ENCODE measurements around the gene R3HDM4. TPM values are rescaled to one million over a fixed set of nuclear protein-coding genes. Genes with fewer than 3 reads are reported as not detected.
A peak's percentile ranks its signal among the peaks of the same experiment; 100 is the strongest.

Gene R3HDM4
- total and polyA plus RNA-seq, 9 of the 15 experiments (the other 6 are each of a cell fraction or from before 2014, with no cell fraction given), result 3.2 to 154 (median 59.0) TPM

- TF ChIP-seq ZNF57 (CRISPR knock-in tag; IDR thresholded peaks at IDR 0.05) (no peak), CHD4 (IDR thresholded peaks at IDR 0.05; ENCODE audit: insufficient read depth, insufficient replicate concordance, low read depth, low read length, poor library complexity, severe bottlenecking) (no peak), ZNF668 (CRISPR knock-in tag; IDR thresholded peaks at IDR 0.05) (no peak), KDM4B (IDR thresholded peaks at IDR 0.05; ENCODE audit: borderline replicate concordance in 2 of 2, low read depth in 1 of 2) (no peak), ZNF77 (CRISPR knock-in tag; IDR thresholded peaks at IDR 0.05) (no peak), HNRNPUL1 (IDR thresholded peaks at IDR 0.05; ENCODE audit: low read length) (no peak), NCOA2 (IDR thresholded peaks at IDR 0.05; ENCODE audit: partially characterized antibody in 2 of 2) (no peak), ZNF232 (CRISPR knock-in tag; IDR thresholded peaks at IDR 0.05) (no peak), CREM (IDR thresholded peaks at IDR 0.05; ENCODE audit: low read depth) (peak; percentile 50), BRD4 (IDR thresholded peaks at IDR 0.05) (no peak)
- TF ChIP-seq, protein P1, sequence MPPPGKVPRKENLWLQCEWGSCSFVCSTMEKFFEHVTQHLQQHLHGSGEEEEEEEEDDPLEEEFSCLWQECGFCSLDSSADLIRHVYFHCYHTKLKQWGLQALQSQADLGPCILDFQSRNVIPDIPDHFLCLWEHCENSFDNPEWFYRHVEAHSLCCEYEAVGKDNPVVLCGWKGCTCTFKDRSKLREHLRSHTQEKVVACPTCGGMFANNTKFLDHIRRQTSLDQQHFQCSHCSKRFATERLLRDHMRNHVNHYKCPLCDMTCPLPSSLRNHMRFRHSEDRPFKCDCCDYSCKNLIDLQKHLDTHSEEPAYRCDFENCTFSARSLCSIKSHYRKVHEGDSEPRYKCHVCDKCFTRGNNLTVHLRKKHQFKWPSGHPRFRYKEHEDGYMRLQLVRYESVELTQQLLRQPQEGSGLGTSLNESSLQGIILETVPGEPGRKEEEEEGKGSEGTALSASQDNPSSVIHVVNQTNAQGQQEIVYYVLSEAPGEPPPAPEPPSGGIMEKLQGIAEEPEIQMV (tag; conservative IDR thresholded peaks at IDR 0.05; ENCODE audit: low read depth), result peak; percentile 60; the same call in 1 of the 2 replicates
- TF ChIP-seq, protein P2, sequence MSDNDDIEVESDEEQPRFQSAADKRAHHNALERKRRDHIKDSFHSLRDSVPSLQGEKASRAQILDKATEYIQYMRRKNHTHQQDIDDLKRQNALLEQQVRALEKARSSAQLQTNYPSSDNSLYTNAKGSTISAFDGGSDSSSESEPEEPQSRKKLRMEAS (CRISPR knock-in tag; IDR thresholded peaks at IDR 0.05), result no peak
- TF ChIP-seq, protein P3, sequence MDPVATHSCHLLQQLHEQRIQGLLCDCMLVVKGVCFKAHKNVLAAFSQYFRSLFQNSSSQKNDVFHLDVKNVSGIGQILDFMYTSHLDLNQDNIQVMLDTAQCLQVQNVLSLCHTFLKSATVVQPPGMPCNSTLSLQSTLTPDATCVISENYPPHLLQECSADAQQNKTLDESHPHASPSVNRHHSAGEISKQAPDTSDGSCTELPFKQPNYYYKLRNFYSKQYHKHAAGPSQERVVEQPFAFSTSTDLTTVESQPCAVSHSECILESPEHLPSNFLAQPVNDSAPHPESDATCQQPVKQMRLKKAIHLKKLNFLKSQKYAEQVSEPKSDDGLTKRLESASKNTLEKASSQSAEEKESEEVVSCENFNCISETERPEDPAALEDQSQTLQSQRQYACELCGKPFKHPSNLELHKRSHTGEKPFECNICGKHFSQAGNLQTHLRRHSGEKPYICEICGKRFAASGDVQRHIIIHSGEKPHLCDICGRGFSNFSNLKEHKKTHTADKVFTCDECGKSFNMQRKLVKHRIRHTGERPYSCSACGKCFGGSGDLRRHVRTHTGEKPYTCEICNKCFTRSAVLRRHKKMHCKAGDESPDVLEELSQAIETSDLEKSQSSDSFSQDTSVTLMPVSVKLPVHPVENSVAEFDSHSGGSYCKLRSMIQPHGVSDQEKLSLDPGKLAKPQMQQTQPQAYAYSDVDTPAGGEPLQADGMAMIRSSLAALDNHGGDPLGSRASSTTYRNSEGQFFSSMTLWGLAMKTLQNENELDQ (CRISPR knock-in tag; IDR thresholded peaks at IDR 0.05; ENCODE audit: borderline replicate concordance), result no peak
- TF ChIP-seq, protein P4, sequence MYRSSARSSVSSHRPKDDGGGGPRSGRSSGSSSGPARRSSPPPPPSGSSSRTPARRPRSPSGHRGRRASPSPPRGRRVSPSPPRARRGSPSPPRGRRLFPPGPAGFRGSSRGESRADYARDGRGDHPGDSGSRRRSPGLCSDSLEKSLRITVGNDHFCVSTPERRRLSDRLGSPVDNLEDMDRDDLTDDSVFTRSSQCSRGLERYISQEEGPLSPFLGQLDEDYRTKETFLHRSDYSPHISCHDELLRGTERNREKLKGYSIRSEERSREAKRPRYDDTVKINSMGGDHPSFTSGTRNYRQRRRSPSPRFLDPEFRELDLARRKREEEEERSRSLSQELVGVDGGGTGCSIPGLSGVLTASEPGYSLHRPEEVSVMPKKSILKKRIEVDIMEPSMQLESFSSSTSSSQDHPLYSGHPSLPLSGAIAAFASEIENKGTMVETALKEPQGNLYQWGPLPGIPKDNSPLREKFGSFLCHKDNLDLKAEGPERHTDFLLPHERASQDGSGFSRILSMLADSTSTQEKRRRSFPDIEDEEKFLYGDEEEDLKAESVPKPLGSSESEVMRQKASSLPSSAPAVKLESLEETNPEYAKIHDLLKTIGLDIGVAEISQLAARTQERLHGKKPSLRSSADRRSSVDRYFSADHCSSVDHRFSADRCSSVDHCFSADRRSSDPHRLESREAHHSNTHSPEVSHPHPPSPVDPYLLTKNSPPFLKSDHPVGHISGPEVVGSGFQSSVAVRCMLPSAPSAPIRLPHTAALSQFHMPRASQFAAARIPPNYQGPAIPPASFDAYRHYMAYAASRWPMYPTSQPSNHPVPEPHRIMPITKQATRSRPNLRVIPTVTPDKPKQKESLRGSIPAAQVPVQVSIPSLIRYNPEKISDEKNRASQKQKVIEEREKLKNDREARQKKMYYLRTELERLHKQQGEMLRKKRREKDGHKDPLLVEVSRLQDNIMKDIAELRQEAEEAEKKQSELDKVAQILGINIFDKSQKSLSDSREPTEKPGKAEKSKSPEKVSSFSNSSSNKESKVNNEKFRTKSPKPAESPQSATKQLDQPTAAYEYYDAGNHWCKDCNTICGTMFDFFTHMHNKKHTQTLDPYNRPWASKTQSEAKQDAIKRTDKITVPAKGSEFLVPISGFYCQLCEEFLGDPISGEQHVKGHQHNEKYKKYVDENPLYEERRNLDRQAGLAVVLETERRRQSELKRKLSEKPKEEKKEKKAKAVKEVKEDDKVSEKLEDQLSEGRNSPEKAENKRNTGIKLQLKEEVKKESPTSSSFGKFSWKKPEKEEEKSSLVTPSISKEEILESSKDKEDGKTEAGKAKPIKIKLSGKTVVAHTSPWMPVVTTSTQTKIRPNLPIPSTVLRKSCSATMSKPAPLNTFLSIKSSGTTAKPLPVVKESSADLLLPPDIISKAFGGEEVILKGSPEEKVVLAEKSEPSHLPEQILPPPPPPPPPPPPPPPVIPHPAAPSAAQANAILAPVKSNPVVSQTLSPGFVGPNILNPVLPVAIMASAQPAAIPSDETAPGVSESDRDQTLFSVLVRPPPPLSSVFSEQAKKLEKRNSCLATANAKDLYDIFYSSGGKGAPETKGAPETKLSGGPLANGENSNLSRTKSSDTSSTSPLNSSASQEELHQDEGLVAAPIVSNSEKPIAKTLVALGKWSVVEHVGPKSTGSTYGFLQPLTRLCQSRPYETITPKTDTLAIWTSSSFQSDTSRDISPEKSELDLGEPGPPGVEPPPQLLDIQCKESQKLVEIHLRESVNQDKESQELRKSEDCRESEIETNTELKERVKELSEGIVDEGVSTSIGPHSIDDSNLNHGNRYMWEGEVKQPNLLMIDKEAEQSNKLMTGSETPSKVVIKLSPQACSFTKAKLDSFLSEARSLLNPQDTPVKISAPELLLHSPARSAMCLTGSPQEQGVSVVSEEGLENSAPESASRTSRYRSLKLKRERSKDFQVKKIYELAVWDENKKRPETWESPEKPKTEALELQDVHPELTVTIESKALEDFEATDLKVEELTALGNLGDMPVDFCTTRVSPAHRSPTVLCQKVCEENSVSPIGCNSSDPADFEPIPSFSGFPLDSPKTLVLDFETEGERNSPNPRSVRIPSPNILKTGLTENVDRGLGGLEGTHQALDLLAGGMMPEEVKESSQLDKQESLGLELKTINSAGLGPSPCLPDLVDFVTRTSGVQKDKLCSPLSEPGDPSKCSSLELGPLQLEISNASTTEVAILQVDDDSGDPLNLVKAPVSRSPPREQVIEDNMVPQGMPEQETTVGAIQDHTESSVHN (IDR thresholded peaks at IDR 0.05; ENCODE audit: borderline replicate concordance in 1 of 2, low read depth in 1 of 2), result no peak
These were observed 41.9 kb upstream of the R3HDM4 start (continued) for GRCh38 chr19:954672-955494.

Data from K562 (cell line).